ENCODE data around the gene SYNE1. TPM values are rescaled to one million over a fixed set of nuclear protein-coding genes. Genes with fewer than 3 reads are reported as not detected.

Gene SYNE1
- total and polyA plus RNA-seq, 2 experiments from 2014 or later = 17.6 to 59.9 TPM

DNA sequence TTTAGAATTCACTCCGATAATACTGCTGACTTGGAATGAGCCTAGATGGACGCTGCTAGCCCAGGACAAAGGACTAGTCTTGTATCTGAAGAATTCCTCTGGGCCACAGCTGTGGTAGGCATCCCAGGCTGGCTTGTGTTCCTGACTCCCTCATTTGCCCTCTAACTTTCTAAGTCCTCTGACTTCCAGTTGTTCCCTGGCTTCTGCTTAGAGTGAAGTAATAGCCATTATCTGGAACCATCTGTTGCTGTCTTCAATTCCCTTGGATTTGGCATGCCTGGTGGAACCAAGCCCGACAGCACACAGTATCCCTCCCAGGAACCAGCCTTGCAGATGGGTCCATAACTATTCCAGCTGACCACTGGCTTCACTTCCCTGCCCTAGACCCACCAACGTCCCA lies 376.0 kb downstream of the SYNE1 start:
- no peak overlapping the region for H3K4me3 ChIP-seq
- H3K79me2 ChIP-seq = no peaks in the 10 kb centered on the region
- no peak overlapping the region for H2AFZ ChIP-seq
- no peak for DNase-seq (ENCODE audit: low spot score)
- H3K4me1 ChIP-seq (ENCODE audit: insufficient read depth) = no peaks in the 10 kb centered on the region
- no peaks in the 10 kb centered on the region for H3K9me2 ChIP-seq (replicated peaks; ENCODE audit: insufficient read depth)
- no peak for TF ChIP-seq CTCF (IDR thresholded peaks at IDR 0.05; ENCODE audit: poor library complexity)
- WGBS (ENCODE audit: low lambda C conversion rate, missing lambda C conversion rate) = 90% methylated on average over 4 of the region's 4 CpGs
- H3K9me3 ChIP-seq (ENCODE audit: low read depth) = no peaks in the 10 kb centered on the region
- H3K27ac ChIP-seq = no peak overlapping the region
- H4K20me1 ChIP-seq (ENCODE audit: insufficient read depth, poor library complexity, severe bottlenecking) = no peaks in the 10 kb centered on the region
- no peaks in the 10 kb centered on the region for H3K36me3 ChIP-seq (replicated peaks; ENCODE audit: insufficient read depth, low read depth)
- H3K4me2 ChIP-seq = no peak overlapping the region
- no peaks in the 10 kb centered on the region for H3K27me3 ChIP-seq

DNA sequence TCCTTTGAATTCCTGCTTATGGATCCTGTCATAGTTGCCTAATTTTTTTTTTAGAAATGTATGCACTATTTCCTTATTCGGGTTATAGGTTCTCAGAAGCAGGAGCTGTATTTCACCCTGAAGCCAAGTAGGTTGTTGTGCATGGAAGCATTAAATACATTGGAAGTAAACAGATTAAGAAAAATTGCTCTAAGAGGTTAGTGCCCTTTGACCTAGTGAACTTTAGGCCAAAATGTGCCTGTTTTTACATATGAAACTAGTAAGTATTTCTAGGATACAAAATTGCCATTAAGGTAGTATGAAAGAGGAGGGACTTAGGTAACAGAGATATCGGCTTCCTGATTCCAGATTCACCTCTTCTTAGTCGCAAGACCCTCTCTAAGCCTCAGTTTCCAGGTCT lies 377.9 kb downstream of the SYNE1 start:
- no peaks in the 10 kb centered on the region for H4K20me1 ChIP-seq (ENCODE audit: insufficient read depth, poor library complexity, severe bottlenecking)

DNA sequence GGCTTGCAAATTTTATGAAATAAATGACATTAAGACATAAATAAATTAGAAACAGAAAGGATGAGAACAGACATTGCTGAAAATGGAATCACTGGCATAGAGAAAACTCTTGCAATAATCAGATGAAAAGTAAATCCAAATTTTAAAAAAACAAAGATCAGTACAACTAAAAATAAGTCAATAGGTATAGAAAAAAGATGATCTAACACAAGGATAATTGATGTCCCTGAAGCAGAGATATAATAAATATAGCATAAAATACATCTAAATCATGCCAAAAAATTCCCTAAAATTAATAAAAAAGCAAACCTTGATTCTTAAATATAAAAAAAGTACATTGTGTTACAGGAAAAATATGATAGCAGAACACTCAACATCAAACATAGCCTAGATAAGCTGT lies 379.6 kb downstream of the SYNE1 start:
- TF ChIP-seq EZH2 (IDR thresholded peaks at IDR 0.05; ENCODE audit: borderline replicate concordance) (no peak), CTCF (IDR thresholded peaks at IDR 0.05; ENCODE audit: poor library complexity) (no peak), EZH2phosphoT487 (IDR thresholded peaks at IDR 0.05; ENCODE audit: low read depth, severe bottlenecking, unreplicated experiment) (no peak)
- no peak overlapping the region for H2AFZ ChIP-seq
- H3K4me3 ChIP-seq = no peak overlapping the region
- no peak for DNase-seq (ENCODE audit: low spot score)
- no peaks in the 10 kb centered on the region for H3K79me2 ChIP-seq
- H3K36me3 ChIP-seq (replicated peaks; ENCODE audit: insufficient read depth, low read depth) = no peaks in the 10 kb centered on the region
- H3K27ac ChIP-seq = no peak overlapping the region
- H3K9me3 ChIP-seq (ENCODE audit: low read depth) = no peaks in the 10 kb centered on the region
- H3K4me1 ChIP-seq (ENCODE audit: insufficient read depth) = no peaks in the 10 kb centered on the region
- no peaks in the 10 kb centered on the region for H3K9me2 ChIP-seq (replicated peaks; ENCODE audit: insufficient read depth)
- H3K4me2 ChIP-seq = no peak overlapping the region
- H3K27me3 ChIP-seq = no peaks in the 10 kb centered on the region
- no peaks in the 10 kb centered on the region for H4K20me1 ChIP-seq (ENCODE audit: insufficient read depth, poor library complexity, severe bottlenecking)

More for the DNA sequence above, 377.9 kb downstream of the SYNE1 start:
- Histone ChIP-seq H3K27ac (no peak overlapping the region), H3K9me2 (replicated peaks; ENCODE audit: insufficient read depth) (no peaks in the 10 kb centered on the region), H3K36me3 (replicated peaks; ENCODE audit: insufficient read depth, low read depth) (no peaks in the 10 kb centered on the region), H3K4me1 (ENCODE audit: insufficient read depth) (no peaks in the 10 kb centered on the region), H3K79me2 (no peaks in the 10 kb centered on the region), H3K27me3 (no peaks in the 10 kb centered on the region), H3K4me2 (no peak overlapping the region), H3K4me3 (no peak overlapping the region), H3K9me3 (ENCODE audit: low read depth) (no peaks in the 10 kb centered on the region), H2AFZ (no peak overlapping the region)
- DNase-seq (ENCODE audit: low spot score) = no peak
- no peak for TF ChIP-seq EZH2 (IDR thresholded peaks at IDR 0.05; ENCODE audit: borderline replicate concordance)
- no peak for TF ChIP-seq EZH2phosphoT487 (IDR thresholded peaks at IDR 0.05; ENCODE audit: low read depth, severe bottlenecking, unreplicated experiment)
- no peak for TF ChIP-seq CTCF (IDR thresholded peaks at IDR 0.05; ENCODE audit: poor library complexity)
- 99% methylated on average over 3 of the region's 3 CpGs for WGBS (ENCODE audit: low lambda C conversion rate, missing lambda C conversion rate)

DNA sequence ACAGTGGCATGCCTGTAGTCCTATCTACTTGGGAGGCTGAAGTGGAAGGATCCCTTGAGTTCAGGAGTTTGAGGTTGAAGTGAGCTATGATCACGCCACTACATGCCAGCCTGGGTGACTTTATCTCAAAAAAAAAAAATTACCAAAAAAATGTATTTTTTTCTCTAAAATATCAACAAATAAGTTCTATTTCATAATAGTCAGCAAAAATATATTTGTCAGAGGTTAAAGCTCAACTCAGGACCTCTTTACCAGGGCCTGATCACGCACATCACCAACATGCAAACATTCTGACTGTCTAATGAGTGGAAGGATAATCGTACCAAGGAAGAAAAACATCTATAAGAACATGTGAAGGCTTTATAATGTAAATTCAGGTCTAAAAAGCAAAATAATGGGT lies 387.0 kb downstream of the SYNE1 start:
- no peaks in the 10 kb centered on the region for H3K27me3 ChIP-seq
- no peaks in the 10 kb centered on the region for H3K79me2 ChIP-seq
- no peak for DNase-seq (ENCODE audit: low spot score)
- no peaks in the 10 kb centered on the region for H3K9me2 ChIP-seq (replicated peaks; ENCODE audit: insufficient read depth)
- H3K4me1 ChIP-seq (ENCODE audit: insufficient read depth) = no peaks in the 10 kb centered on the region
- no peaks in the 10 kb centered on the region for H3K36me3 ChIP-seq (replicated peaks; ENCODE audit: insufficient read depth, low read depth)
- no peaks in the 10 kb centered on the region for H3K9me3 ChIP-seq (ENCODE audit: low read depth)
- no peak overlapping the region for H3K4me2 ChIP-seq
- no peak overlapping the region for H3K27ac ChIP-seq
- no peaks in the 10 kb centered on the region for H4K20me1 ChIP-seq (ENCODE audit: insufficient read depth, poor library complexity, severe bottlenecking)
- TF ChIP-seq EZH2 (IDR thresholded peaks at IDR 0.05; ENCODE audit: borderline replicate concordance) (no peak), EZH2phosphoT487 (IDR thresholded peaks at IDR 0.05; ENCODE audit: low read depth, severe bottlenecking, unreplicated experiment) (no peak)
- 95% methylated on average over 3 of the region's 3 CpGs for WGBS (ENCODE audit: low lambda C conversion rate, missing lambda C conversion rate)
- no peak overlapping the region for H3K4me3 ChIP-seq
- no peak overlapping the region for H2AFZ ChIP-seq
